ENCODE results near the gene ZC2HC1B.

Gene ZC2HC1B

GRCh38 chr6:143934867-143935266 lies 70.6 kb downstream of the ZC2HC1B start:
- no peak for DNase-seq (ENCODE audit: low read depth)

GRCh38 chr6:143936347-143936746 lies 72.1 kb downstream of the ZC2HC1B start:
- DNase-seq (ENCODE audit: low read depth), result no peak

DNA sequence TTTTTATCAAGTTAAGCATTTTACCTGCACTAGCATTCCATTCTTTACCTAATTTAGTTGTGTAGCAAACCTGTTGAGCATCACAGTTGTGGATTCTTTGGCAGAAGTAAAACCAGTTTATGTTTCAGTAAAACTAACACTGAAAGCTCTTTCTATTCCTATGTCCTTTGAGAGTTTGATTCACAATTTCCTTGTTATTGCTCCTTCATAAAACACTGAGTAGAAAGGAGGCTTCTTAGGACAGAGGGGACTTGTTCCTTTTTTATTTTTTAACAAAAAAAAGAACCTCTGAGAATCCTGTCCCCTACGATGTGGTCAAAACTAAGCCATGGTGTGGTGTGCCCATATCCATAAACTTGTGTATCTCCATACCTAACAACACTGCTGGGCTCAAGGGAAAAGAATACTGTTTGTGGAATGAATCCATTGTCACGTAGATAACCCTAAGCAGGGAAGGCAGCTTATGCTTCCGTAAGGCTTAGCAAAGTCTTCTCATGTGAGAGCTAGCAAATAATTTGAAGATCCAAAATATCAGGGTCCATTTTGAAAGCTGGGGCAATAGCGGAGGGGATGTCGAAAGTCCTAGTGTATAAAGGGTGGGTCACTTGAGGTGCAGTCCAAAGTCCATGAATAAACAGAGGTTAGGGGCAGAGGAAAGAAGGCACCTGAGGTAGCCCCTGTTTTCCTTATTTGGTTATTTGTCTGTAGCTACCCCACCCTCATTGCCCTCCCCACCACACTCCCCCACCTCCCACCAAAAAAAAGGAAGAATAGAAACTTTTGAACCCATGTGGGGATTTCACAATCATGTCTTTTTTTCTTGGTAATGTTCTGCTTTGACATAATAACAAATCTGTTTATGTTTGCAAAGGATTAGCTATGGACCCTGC lies 72.7 kb downstream of the ZC2HC1B start:
- no peak for DNase-seq (ENCODE audit: low read depth)

GRCh38 chr6:143937668-143937970 lies 73.3 kb downstream of the ZC2HC1B start:
- no peak for DNase-seq (ENCODE audit: low read depth)

DNA sequence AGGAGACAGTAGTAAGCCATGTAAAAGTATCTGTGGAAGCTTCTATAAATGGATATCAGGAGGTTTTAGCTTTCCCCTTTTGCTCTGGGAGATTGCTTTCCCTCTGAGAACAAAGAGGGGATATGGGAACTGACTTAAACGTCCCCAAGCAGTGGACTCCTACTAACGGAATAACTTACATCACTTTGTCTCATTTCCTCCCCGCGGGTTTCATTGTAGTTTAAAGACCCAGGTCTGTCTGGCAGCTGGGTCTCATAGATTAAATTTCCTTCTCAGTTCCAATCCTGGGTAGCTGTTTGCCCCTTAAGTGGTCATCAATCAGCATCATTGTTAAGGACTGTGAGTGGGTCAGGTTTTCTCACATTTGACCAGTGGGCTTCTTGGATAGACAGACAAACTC lies 75.1 kb downstream of the ZC2HC1B start:
- no peak for DNase-seq (ENCODE audit: low read depth)

- peak; percentile 31 for DNase-seq (ENCODE audit: low read depth)
These were observed 75.8 kb downstream of the ZC2HC1B start for GRCh38 chr6:143940011-143940597.

GRCh38 chr6:143941852-143942627 lies 77.8 kb downstream of the ZC2HC1B start:
- DNase-seq (ENCODE audit: low read depth), result peak; percentile 55

DNA sequence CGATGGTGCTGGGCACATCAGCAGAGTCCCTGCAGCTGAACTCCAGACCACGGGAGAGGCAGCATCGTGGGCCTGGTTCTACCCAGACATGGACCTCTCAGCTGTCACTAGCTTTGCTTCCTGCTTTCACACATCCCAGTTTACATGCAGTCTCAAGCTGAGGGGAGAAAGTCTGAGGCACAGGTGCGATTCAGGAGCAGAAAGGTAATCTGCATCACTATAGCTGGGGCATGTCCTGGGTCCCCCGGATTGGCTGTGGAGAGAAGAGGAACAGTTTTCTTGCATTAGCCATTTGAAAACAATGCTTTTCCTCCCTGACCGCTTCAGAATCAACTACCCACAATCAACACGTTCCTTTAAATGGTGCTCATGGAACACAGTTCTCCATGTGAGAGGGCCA lies 83.9 kb downstream of the ZC2HC1B start:
- no peak for DNase-seq (ENCODE audit: low read depth)

DNA sequence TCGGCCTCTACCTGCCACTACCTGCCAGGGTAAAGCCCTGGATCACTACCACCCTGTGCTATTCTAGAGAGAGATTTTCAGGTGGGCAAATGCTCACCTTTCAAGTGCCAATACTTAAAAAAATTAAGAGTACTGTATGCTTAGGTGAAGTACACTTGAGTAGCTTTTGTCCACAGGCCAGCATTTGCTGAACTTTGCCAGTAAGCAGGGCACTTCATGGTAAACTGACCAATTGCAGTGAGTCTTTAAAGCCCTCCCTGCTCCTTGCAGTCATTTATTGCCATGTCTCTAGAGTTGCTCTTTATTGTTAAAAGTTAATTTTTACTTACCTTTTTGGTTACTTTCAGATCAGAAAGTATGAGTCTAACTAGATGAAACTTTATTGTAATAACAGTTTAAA lies 85.3 kb downstream of the ZC2HC1B start:
- no peak for DNase-seq (ENCODE audit: low read depth)

GRCh38 chr6:143949962-143950361 lies 85.7 kb downstream of the ZC2HC1B start:
- DNase-seq (ENCODE audit: low read depth), result no peak

DNA sequence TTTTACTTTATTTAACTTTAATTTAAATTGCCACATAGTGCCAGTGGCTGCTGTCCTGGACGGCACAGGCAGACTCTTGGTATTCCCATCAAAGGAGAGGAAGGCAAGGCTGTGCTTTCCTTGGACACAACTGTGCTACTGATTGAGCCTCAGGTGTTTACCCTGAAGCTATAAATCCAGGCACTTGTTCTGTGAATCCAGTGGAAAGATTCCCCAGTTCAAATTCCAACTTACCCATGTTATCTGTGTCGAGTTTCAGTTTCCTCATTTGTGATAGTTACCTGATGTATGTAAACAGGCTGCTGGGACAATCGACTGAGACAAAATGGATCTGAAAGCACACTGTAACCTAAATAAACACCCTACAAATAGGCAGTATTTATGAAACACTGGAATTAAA lies 86.6 kb downstream of the ZC2HC1B start:
- DNase-seq (ENCODE audit: low read depth), result no peak

- no peak for DNase-seq (ENCODE audit: low read depth)
These were observed 87.9 kb downstream of the ZC2HC1B start for GRCh38 chr6:143952060-143952778.

DNA sequence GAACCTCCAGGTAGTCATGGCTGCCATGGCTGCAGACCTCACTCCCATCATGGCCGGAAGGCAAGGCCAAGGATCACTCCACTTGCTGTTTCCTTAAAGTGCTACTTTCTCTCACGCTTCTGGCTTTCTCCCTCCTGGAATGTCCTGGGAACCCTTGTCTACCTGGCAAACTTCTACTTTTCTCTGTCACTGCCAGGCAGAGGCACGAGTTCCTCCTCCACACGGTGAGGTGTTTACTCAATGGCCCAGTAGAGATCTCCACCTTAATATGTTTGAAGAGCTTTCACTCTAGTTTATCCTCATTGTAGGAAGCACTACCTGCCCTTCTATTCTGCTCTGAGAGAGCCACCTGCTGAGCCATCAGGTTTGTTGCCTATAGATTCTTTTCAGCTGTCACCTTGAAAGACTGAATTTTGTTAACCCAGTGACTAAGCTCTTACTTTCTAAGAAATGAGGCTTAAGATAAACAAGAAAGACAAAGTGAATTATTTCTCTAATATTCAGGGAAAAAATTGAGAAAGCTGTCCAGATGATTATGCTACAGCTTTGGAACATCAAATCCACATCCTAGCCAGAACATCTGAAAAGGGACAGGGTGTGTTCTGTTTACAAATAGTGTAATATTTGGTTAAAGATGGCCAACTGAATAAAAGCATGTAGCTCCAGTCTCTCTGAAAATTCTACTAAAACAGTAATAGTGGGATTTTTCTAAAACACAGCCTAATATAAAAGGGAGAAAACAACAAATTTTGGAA lies 88.8 kb downstream of the ZC2HC1B start:
- DNase-seq (ENCODE audit: low read depth), result no peak

DNA sequence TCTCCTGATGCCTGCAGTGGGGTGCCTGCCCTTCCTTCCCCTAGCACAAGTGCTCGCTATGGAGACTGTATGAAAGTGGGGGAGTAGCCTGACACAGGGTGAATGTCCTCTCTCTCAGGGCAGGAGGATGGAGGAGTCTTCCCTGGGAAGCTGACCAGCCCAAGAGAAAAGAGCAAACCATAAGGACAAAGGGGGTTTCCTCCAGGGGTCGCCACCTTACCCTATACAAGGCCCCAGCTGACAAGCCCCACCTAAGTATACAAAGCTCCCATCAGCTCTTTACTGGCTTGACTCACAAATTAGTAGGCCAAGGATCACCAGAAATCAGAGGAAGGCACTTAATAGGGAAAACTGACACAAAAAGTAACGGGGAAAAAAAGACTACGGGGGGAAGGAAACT lies 89.6 kb downstream of the ZC2HC1B start:
- no peak for DNase-seq (ENCODE audit: low read depth)

DNA sequence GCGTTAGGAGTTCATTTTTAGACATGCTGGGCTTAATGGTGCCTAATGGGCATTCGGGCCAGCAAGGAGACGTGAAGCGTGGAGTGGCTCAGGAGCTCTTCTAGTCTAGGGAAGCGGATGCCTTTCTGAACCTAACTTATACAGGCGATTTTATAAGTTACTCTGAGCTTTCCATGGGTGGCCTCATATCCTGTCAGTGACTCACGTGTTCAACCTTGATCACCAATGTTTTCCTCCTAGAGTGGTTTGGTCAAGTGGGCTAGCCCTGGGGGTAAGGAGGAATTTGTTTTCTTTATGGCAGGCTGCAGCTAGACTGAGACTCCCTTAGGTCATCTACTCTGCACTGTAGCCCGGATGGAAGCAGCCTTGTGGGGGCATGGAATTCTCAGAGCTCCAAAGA lies 91.7 kb downstream of the ZC2HC1B start:
- DNase-seq (ENCODE audit: low read depth), result no peak

DNA sequence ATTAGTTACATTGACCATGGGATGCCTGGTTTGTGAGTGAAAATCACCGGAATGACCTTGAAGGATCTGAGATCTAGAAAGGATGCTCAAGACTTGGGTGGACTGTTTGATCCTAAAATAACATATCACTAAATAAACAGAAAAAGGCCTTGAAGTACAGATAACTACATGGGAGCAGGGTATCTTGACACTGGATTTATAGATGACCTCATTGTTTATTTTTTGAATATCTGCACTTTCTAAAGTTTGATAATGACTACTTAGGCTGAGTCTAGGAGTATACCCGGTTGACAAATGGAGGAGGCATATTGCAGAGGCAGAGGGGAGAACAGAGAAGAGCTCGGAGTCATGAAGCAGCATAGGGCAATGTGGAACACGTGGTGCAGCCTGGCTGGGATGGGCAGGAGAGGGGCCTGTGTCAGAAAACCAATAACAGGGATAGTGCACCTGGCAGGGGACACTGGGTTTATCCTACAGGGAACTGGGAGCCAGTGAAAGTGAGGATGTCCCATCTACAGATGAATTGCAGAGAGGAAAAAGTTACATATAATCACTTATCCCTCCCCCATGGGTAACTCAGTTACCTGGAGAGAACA lies 93.5 kb downstream of the ZC2HC1B start:
- no peak for DNase-seq (ENCODE audit: low read depth)

- no peak for DNase-seq (ENCODE audit: low read depth)
These were observed 94.6 kb downstream of the ZC2HC1B start for GRCh38 chr6:143958839-143959399.

- DNase-seq (ENCODE audit: low read depth), result no peak
These were observed 95.7 kb downstream of the ZC2HC1B start for GRCh38 chr6:143959927-143960326.

- DNase-seq (ENCODE audit: low read depth), result no peak
These were observed 96.8 kb downstream of the ZC2HC1B start for GRCh38 chr6:143961066-143961465.

- no peak for DNase-seq (ENCODE audit: low read depth)
These were observed 97.9 kb downstream of the ZC2HC1B start for GRCh38 chr6:143961886-143962878.

Measured in activated T-cell treated with anti-CD3 and anti-CD28 coated beads for 48 hours (primary cell).